ENCODE measurements around the gene LDLRAD4.

Gene LDLRAD4

DNA sequence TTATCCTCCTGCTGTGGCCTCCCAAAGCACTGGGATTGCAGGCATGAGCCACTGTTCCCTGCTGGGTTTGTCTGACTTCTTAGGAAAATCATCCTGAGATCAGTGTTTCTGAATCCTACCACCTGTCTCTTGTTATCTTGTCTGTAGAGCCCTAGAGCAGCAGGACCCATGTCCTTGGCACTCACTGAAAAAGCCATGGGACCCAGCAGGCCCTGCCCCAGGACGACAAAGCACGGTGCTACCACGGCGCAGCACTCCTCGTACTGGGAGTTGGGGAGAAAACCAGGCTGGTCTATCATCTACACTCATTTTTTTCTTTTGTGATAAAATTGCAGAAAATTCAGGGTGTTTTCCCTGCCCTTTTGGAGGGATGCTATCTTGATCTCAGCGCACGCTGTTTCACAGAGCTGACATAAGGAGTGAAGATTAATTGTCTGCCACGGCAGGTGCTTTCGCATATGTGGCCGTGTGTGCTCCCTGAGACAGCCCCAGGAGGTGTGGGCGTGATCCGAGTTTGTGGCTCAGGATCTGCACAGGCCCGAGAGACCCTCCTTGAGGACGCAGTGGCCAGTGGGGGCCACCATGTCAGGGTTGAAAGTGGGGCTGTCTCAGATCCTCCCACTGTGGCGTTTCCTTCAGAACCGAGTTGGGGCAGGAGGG, 179.1 kb downstream of the LDLRAD4 start:
- TF ChIP-seq CSDC2 (CRISPR knock-in tag; IDR thresholded peaks at IDR 0.05) (no peak), OSR1 (CRISPR knock-in tag; IDR thresholded peaks at IDR 0.05) (no peak)
- ATAC-seq = no peak

DNA sequence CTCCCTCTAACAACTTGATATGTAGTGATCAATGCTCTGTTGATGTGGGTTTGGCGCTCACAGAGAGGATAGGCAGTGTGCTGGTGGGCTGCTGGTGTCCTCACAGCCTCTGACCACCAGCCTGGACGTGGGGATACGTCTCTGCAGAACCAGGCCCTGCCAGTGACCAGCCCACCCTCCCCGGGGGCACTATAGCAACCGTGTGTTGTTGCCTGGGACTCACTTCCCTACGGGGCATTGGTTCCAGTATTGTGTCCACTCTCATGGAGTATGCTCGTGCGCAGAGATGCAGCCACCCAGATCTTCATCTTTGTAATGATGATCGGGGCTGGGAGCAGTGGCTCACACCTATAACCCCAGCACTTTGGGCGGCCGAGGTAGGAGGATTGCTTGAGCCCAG, 180.1 kb downstream of the LDLRAD4 start:
- no peak for ATAC-seq
- TF ChIP-seq SNAI2 (CRISPR knock-in tag; IDR thresholded peaks at IDR 0.05) = no peak
- TF ChIP-seq ZC3H10 (CRISPR knock-in tag; IDR thresholded peaks at IDR 0.05) = no peak
- no peak for TF ChIP-seq BACH2 (CRISPR knock-in tag; IDR thresholded peaks at IDR 0.05; ENCODE audit: borderline replicate concordance)
- TF ChIP-seq ZNF565 (CRISPR knock-in tag; conservative IDR thresholded peaks at IDR 0.05; ENCODE audit: low read depth) = no peak
- no peak for TF ChIP-seq ESRRG (CRISPR knock-in tag; IDR thresholded peaks at IDR 0.05)
- no peak for TF ChIP-seq CSRNP3 (CRISPR knock-in tag; IDR thresholded peaks at IDR 0.05)
- TF ChIP-seq, protein P1, sequence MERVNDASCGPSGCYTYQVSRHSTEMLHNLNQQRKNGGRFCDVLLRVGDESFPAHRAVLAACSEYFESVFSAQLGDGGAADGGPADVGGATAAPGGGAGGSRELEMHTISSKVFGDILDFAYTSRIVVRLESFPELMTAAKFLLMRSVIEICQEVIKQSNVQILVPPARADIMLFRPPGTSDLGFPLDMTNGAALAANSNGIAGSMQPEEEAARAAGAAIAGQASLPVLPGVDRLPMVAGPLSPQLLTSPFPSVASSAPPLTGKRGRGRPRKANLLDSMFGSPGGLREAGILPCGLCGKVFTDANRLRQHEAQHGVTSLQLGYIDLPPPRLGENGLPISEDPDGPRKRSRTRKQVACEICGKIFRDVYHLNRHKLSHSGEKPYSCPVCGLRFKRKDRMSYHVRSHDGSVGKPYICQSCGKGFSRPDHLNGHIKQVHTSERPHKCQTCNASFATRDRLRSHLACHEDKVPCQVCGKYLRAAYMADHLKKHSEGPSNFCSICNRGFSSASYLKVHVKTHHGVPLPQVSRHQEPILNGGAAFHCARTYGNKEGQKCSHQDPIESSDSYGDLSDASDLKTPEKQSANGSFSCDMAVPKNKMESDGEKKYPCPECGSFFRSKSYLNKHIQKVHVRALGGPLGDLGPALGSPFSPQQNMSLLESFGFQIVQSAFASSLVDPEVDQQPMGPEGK (CRISPR knock-in tag; IDR thresholded peaks at IDR 0.05; ENCODE audit: borderline replicate concordance) = no peak

DNA sequence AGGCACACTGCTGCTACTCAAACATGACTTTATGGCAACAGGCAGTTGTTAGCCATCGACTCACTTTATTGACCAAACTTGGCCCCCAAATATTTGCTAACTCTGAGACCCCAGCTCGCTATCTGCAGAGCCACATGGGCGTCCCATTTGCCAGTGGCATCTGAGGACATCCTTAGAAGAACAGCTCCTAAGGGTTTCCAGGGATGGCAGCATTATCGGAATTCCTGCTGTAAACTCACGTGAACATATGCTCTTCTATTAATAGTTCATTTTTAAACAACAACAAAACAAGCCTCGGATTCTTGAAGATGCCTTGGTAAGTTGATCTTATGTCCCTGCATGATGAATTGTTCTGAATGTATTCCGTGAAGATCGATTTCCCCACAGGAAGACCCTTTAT, 181.0 kb downstream of the LDLRAD4 start:
- TF ChIP-seq SNAI2 (CRISPR knock-in tag; IDR thresholded peaks at IDR 0.05) (no peak), ARNTL (CRISPR knock-in tag; IDR thresholded peaks at IDR 0.05; ENCODE audit: borderline replicate concordance, low read depth) (no peak), TSHZ2 (CRISPR knock-in tag; IDR thresholded peaks at IDR 0.05) (no peak), TOX (CRISPR knock-in tag; IDR thresholded peaks at IDR 0.05; ENCODE audit: borderline replicate concordance) (no peak), ZNF70 (CRISPR knock-in tag; IDR thresholded peaks at IDR 0.05) (no peak), ISL1 (CRISPR knock-in tag; IDR thresholded peaks at IDR 0.05) (no peak), ESRRG (CRISPR knock-in tag; IDR thresholded peaks at IDR 0.05) (no peak), ZFP30 (CRISPR knock-in tag; IDR thresholded peaks at IDR 0.05) (no peak), OSR1 (CRISPR knock-in tag; IDR thresholded peaks at IDR 0.05) (no peak), CSDC2 (CRISPR knock-in tag; IDR thresholded peaks at IDR 0.05) (no peak), RARB (CRISPR knock-in tag; IDR thresholded peaks at IDR 0.05) (no peak), BACH2 (CRISPR knock-in tag; IDR thresholded peaks at IDR 0.05; ENCODE audit: borderline replicate concordance) (no peak), GLIS3 (CRISPR knock-in tag; IDR thresholded peaks at IDR 0.05) (no peak), ZNF8 (CRISPR knock-in tag; IDR thresholded peaks at IDR 0.05) (no peak), TCF4 (CRISPR knock-in tag; IDR thresholded peaks at IDR 0.05; ENCODE audit: borderline replicate concordance) (no peak), ZC3H10 (CRISPR knock-in tag; IDR thresholded peaks at IDR 0.05) (no peak)
- TF ChIP-seq, protein P2, sequence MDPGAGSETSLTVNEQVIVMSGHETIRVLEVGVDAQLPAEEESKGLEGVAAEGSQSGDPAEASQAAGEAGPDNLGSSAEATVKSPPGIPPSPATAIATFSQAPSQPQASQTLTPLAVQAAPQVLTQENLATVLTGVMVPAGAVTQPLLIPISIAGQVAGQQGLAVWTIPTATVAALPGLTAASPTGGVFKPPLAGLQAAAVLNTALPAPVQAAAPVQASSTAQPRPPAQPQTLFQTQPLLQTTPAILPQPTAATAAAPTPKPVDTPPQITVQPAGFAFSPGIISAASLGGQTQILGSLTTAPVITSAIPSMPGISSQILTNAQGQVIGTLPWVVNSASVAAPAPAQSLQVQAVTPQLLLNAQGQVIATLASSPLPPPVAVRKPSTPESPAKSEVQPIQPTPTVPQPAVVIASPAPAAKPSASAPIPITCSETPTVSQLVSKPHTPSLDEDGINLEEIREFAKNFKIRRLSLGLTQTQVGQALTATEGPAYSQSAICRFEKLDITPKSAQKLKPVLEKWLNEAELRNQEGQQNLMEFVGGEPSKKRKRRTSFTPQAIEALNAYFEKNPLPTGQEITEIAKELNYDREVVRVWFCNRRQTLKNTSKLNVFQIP (CRISPR knock-in tag; IDR thresholded peaks at IDR 0.05; ENCODE audit: borderline replicate concordance, low read depth) = no peak
- TF ChIP-seq, protein P1 (CRISPR knock-in tag; IDR thresholded peaks at IDR 0.05; ENCODE audit: borderline replicate concordance) = no peak
- ATAC-seq = no peak

Measured in SK-N-SH treated with all-trans-retinoic acid at 6 μM for 48 hours (cell line).